GM12878 (cell line): ENCODE data around the gene DSE. TPM values are rescaled to one million over a fixed set of nuclear protein-coding genes. Genes with fewer than 3 reads are reported as not detected.

Experiments used
- ATAC-seq: fragments of 200-7000 bp; cut with Tn5 transposase; 3 replicates; pipeline ENCODE4 v1.9.1; 2020; ENCODE audit warnings: mild to moderate bottlenecking, moderate library complexity
- BruUV-seq: library from RNA; stranded (reverse); fragments of 400-500 nt; replicated peaks from 2 replicates; lab custom pipeline; 2021; lab: Mats Ljungman, UMichigan
- CTCF ChIA-PET: fragments of 300-600 bp; sonication (Branson Sonifier 250); formaldehyde crosslinking; extraction: SDS; loops from one replicate; lab custom pipeline; 2021; ENCODE audit warnings: inconsistent platforms; lab: Yijun Ruan, JAX
- POLR2A ChIA-PET: fragments of 350-600 bp; formaldehyde crosslinking; extraction: SDS; loops from one replicate; lab custom pipeline; 2021; ENCODE audit warnings: inconsistent platforms; lab: Charles Lee
- RAD21 ChIA-PET: fragments of 300-600 bp; sonication (Branson Sonifier 250); formaldehyde crosslinking; loops from one replicate; lab custom pipeline; 2023; ENCODE audit warnings: antibody characterized with exemption; ENCODE audit not compliant: unreplicated experiment; lab: Charles Lee
- SMC1A ChIA-PET: fragments of 300-600 bp; sonication (Branson Sonifier 250); formaldehyde crosslinking; loops from one replicate; lab custom pipeline; 2023; ENCODE audit not compliant: unreplicated experiment, uncharacterized antibody; lab: Charles Lee
- DNase-seq: peaks from one replicate; pipeline ENCODE4 v3.0.0-alpha.2; 2011; ENCODE audit warnings: low read depth, low spot score
- FAIRE-seq: peaks from 3 replicates; lab custom pipeline; 2011; peaks lifted over from hg19 to GRCh38; lab: Jason Lieb, UNC
- H2AFZ ChIP-seq: 2 replicates; pipeline ENCODE4 v1.6.0; 2011; ENCODE audit warnings: low read depth, low read length, control low read depth; ENCODE audit not compliant: control insufficient read depth
- H3K27ac ChIP-seq: 2 replicates; pipeline ENCODE4 v1.5.1; 2011; ENCODE audit warnings: control low read depth; ENCODE audit not compliant: control insufficient read depth, insufficient read depth
- H3K27me3 ChIP-seq, 2 experiments: replicated peaks in 1 of 2; 2 replicates each; pipeline versions ENCODE4 v1.6.0 to v1.6.1; 2011; ENCODE audit warnings: low read length in 1 of 2; ENCODE audit not compliant: control insufficient read depth in 2 of 2, insufficient read depth in 2 of 2
- H3K36me3 ChIP-seq, 2 experiments: 2 replicates each; pipeline ENCODE4 v1.5.1; 2011; ENCODE audit warnings: low read length in 1 of 2; ENCODE audit not compliant: control insufficient read depth in 2 of 2, insufficient read depth in 2 of 2
- H3K4me1 ChIP-seq: 2 replicates; pipeline ENCODE4 v1.6.1; 2011; ENCODE audit warnings: mild to moderate bottlenecking, low read length, moderate library complexity, mixed read lengths; ENCODE audit not compliant: control insufficient read depth, insufficient read depth
- H3K4me2 ChIP-seq: 2 replicates; pipeline ENCODE4 v1.6.0; 2011; ENCODE audit warnings: control low read depth; ENCODE audit not compliant: control insufficient read depth, insufficient read depth
- H3K4me3 ChIP-seq: fragments of 200-600 bp; sonication (generic); 2 replicates; pipeline ENCODE4 v1.5.1; 2016
- H3K79me2 ChIP-seq: 2 replicates; pipeline ENCODE4 v1.6.0; 2011; ENCODE audit warnings: low read length; ENCODE audit not compliant: control insufficient read depth, insufficient read depth
- H3K9ac ChIP-seq: 2 replicates; pipeline ENCODE4 v1.8.0; 2011; ENCODE audit warnings: low read length, control low read depth, mixed read lengths; ENCODE audit not compliant: control insufficient read depth, insufficient read depth
- H3K9me3 ChIP-seq: replicated peaks from 3 replicates; pipeline ENCODE4 v1.5.1; 2011; ENCODE audit warnings: mild to moderate bottlenecking, low read length; ENCODE audit not compliant: control insufficient read depth, insufficient read depth
- H4K20me1 ChIP-seq: 2 replicates; pipeline ENCODE4 v1.6.0; 2011; ENCODE audit not compliant: control insufficient read depth, insufficient read depth
- CBX3 ChIP-seq: fragments of 200-600 bp; sonication (generic); IDR thresholded peaks from 2 replicates; pipeline ENCODE4 v1.6.1; 2016; ENCODE audit warnings: low read depth, borderline replicate concordance
- CBX5 ChIP-seq: sonication (generic); IDR thresholded peaks from 2 replicates; pipeline ENCODE4 v1.6.1; 2016; ENCODE audit warnings: low read depth, moderate library complexity, mild to moderate bottlenecking, inconsistent platforms
- CEBPB ChIP-seq, 2 experiments: fragments of 150-350 bp in 1 of 2; IDR thresholded peaks; 2 replicates each; pipeline ENCODE4 v1.6.1; 2012 to 2014; ENCODE audit warnings: low read depth in 2 of 2, low read length in 2 of 2, borderline replicate concordance in 1 of 2, inconsistent platforms in 1 of 2
- IKZF2 ChIP-seq, 2 experiments: fragments of 450-650 bp; IDR thresholded peaks; 2 replicates each; pipeline ENCODE4 v1.6.1; 2017; ENCODE audit warnings: mild to moderate bottlenecking in 2 of 2, moderate library complexity in 2 of 2
- KDM1A ChIP-seq: fragments of 200-600 bp; sonication (generic); IDR thresholded peaks from 2 replicates; pipeline ENCODE4 v1.6.1; 2016; ENCODE audit warnings: borderline replicate concordance
- LARP7 ChIP-seq: fragments of 450-650 bp; IDR thresholded peaks from 2 replicates; pipeline ENCODE4 v1.6.1; 2017; ENCODE audit warnings: mild to moderate bottlenecking
- MTA3 ChIP-seq: IDR thresholded peaks from 2 replicates; pipeline ENCODE4 v1.6.1; 2012; ENCODE audit warnings: low read length, inconsistent platforms, borderline replicate concordance
- NR2F1 ChIP-seq: fragments of 450-650 bp; conservative IDR thresholded peaks from 2 replicates; pipeline ENCODE4 v1.6.1; 2017; ENCODE audit warnings: mild to moderate bottlenecking
- PAX5 ChIP-seq: IDR thresholded peaks from 2 replicates; pipeline ENCODE4 v1.6.1; 2011; ENCODE audit warnings: low read depth, low read length, borderline replicate concordance
- PML ChIP-seq: IDR thresholded peaks from 2 replicates; pipeline ENCODE4 v1.6.1; 2012; ENCODE audit warnings: low read length, inconsistent platforms
- SMARCA5 ChIP-seq: fragments of 450-650 bp; IDR thresholded peaks from 2 replicates; pipeline ENCODE4 v1.6.1; 2017; ENCODE audit warnings: mild to moderate bottlenecking
- SMC3 ChIP-seq: IDR thresholded peaks from 2 replicates; pipeline ENCODE4 v1.6.1; 2011; ENCODE audit warnings: low read length, improper control_type of control experiment, borderline replicate concordance
- SREBF1 ChIP-seq: IDR thresholded peaks from 2 replicates; pipeline ENCODE4 v1.6.1; 2012; ENCODE audit warnings: mild to moderate bottlenecking, low read length
- SUPT20H ChIP-seq: IDR thresholded peaks from 2 replicates; pipeline ENCODE4 v1.6.1; 2011; ENCODE audit warnings: low read depth, mild to moderate bottlenecking, low read length, moderate library complexity, borderline replicate concordance; ENCODE audit not compliant: control insufficient read depth
- YY1 ChIP-seq: IDR thresholded peaks from 2 replicates; pipeline ENCODE4 v1.6.1; 2011; ENCODE audit warnings: low read depth, mild to moderate bottlenecking, low read length
- ZNF274 ChIP-seq: IDR thresholded peaks from one replicate; pipeline ENCODE4 v1.8.0; 2011; ENCODE audit not compliant: insufficient read length, insufficient read depth
- WGBS: methylation state at CpG from one replicate; pipeline ENCODE4 v1.1.6; 2016; ENCODE audit warnings: low lambda C conversion rate; ENCODE audit not compliant: insufficient replicate concordance, insufficient coverage; ENCODE audit errors: missing lambda C conversion rate; 5-methylcytosine and 5-hydroxymethylcytosine counted together
- in situ Hi-C: fragments of 300-500 bp; cut with MboI; formaldehyde crosslinking; loops from 9 replicates; pipeline ENCODE4 v1.14.3; 2018; ENCODE audit warnings: mixed read lengths
- intact Hi-C: fragments of 100-400 bp; cut with micrococcal nuclease; formaldehyde crosslinking; loops from one replicate; pipeline ENCODE4 v1.14.2; 2022; ENCODE audit not compliant: unreplicated experiment
- polyA plus RNA-seq, 11 experiments: library from polyadenylated mRNA; depleted of rRNA in 4 of 11; unstranded in 6 of 11; stranded (reverse) in 5 of 11; fragments of >200 nt; fragmentation: Nextera tagmentation in 4 of 11; fragmentation: Illumina TruSeq in 1 of 11; extraction: Ambion mirVana in 4 of 11; extraction: Trizol in 1 of 11; gene quantifications; 1 replicate in 1 of 11; 2 replicates in 10 of 11; pipeline versions ENCODE4 v1.2.1 to v1.2.3, GENCODE V29; 2011 to 2016; ENCODE audit warnings: inconsistent platforms in 2 of 11, missing spikeins in 2 of 11, low read depth in 1 of 11
- total RNA-seq, 4 experiments: library from RNA; depleted of rRNA in 3 of 4; stranded (reverse); fragments of >200 nt in 3 of 4; fragmentation: Illumina TruSeq in 1 of 4; extraction: Trizol in 1 of 4; gene quantifications; 2 replicates each; pipeline versions ENCODE4 v1.2.1 to v1.2.3, GENCODE V29; 2013 to 2021
- TF ChIP-seq, protein P1 (sequence below), 3 experiments: IDR thresholded peaks in 2 of 3; conservative IDR thresholded peaks in 1 of 3; 2 replicates each; pipeline ENCODE4 v1.5.1; 2011; ENCODE audit warnings: low read depth in 3 of 3, low read length in 3 of 3, mild to moderate bottlenecking in 3 of 3, control low read depth in 2 of 3, moderate library complexity in 2 of 3, inconsistent platforms in 1 of 3, mixed read lengths in 1 of 3; ENCODE audit not compliant: control insufficient read depth in 2 of 3, insufficient read depth in 1 of 3; ENCODE audit errors: extremely low read depth in 1 of 3
- TF ChIP-seq, protein P2 (sequence below): fragments of 450-650 bp; IDR thresholded peaks from 2 replicates; pipeline ENCODE4 v1.6.1; 2017; ENCODE audit warnings: mild to moderate bottlenecking, low read depth, inconsistent platforms; ENCODE audit not compliant: poor library complexity, severe bottlenecking
- TF ChIP-seq, protein P3 (sequence below): fragments of 150-350 bp; IDR thresholded peaks from 2 replicates; pipeline ENCODE4 v1.6.1; 2014; ENCODE audit warnings: mild to moderate bottlenecking, low read depth, low read length

Gene DSE
- total and polyA plus RNA-seq, 10 of the 15 experiments (the other 5 are each of a cell fraction or from before 2014, with no cell fraction given) = 12.6 to 76.4 (median 43.0) TPM

GRCh38 chr6:116381000-116381399 is 10.3 kb downstream of the DSE start:
- ATAC-seq (no peak), FAIRE-seq (no peak), DNase-seq (no peak)
- Histone ChIP-seq H2AFZ (no peak overlapping the region), H3K4me1 (peaks cover 9% of the 10 kb centered on the region), H3K4me2 (no peak overlapping the region; the same call in 1 of the 2 replicates), H3K36me3 (peaks cover 0 to 6% of the 10 kb centered on the region in 2 experiments; a peak in 1 of 4 replicates), H3K9me3 (no peaks in the 10 kb centered on the region), H3K27ac (no peak overlapping the region), H3K27me3 (no peaks in the 10 kb centered on the region), H3K9ac (no peak overlapping the region), H4K20me1 (no peaks in the 10 kb centered on the region), H3K4me3 (no peak overlapping the region), H3K79me2 (peaks cover 86% of the 10 kb centered on the region)
- SMC1A ChIA-PET = interaction anchor here (1.4 kb wide), 1 partner anchor 29 kb away, joined by 3 read pairs; no protein-coding TSS in a partner anchor
- POLR2A ChIA-PET = interaction anchor here (1.0 kb wide), 1 partner anchor 24 kb away, joined by 3 read pairs; no protein-coding TSS in a partner anchor
- BruUV-seq = no TSS peak
- TF ChIP-seq CEBPB (IDR thresholded peaks at IDR 0.05; ENCODE audit: borderline replicate concordance in 1 of 2, low read depth in 2 of 2, low read length in 2 of 2) (no peak), SREBF1 (no peak), LARP7 (no peak), MTA3 (no peak), PML (no peak), YY1 (no peak), ZNF274 (no peak), SMARCA5 (no peak), KDM1A (no peak), NR2F1 (no peak), CBX5 (no peak), PAX5 (no peak), SMC3 (no peak), IKZF2 (IDR thresholded peaks at IDR 0.05) (no peak), CBX3 (no peak), SUPT20H (no peak)
- TF ChIP-seq, protein P1, sequence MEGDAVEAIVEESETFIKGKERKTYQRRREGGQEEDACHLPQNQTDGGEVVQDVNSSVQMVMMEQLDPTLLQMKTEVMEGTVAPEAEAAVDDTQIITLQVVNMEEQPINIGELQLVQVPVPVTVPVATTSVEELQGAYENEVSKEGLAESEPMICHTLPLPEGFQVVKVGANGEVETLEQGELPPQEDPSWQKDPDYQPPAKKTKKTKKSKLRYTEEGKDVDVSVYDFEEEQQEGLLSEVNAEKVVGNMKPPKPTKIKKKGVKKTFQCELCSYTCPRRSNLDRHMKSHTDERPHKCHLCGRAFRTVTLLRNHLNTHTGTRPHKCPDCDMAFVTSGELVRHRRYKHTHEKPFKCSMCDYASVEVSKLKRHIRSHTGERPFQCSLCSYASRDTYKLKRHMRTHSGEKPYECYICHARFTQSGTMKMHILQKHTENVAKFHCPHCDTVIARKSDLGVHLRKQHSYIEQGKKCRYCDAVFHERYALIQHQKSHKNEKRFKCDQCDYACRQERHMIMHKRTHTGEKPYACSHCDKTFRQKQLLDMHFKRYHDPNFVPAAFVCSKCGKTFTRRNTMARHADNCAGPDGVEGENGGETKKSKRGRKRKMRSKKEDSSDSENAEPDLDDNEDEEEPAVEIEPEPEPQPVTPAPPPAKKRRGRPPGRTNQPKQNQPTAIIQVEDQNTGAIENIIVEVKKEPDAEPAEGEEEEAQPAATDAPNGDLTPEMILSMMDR (IDR thresholded peaks at IDR 0.05 in 2 of 3, conservative IDR thresholded peaks at IDR 0.05 in 1 of 3; ENCODE audit: control insufficient read depth in 2 of 3, extremely low read depth in 1 of 3, insufficient read depth in 1 of 3, low read depth in 3 of 3, low read length in 3 of 3) = no peak
- TF ChIP-seq, protein P2, sequence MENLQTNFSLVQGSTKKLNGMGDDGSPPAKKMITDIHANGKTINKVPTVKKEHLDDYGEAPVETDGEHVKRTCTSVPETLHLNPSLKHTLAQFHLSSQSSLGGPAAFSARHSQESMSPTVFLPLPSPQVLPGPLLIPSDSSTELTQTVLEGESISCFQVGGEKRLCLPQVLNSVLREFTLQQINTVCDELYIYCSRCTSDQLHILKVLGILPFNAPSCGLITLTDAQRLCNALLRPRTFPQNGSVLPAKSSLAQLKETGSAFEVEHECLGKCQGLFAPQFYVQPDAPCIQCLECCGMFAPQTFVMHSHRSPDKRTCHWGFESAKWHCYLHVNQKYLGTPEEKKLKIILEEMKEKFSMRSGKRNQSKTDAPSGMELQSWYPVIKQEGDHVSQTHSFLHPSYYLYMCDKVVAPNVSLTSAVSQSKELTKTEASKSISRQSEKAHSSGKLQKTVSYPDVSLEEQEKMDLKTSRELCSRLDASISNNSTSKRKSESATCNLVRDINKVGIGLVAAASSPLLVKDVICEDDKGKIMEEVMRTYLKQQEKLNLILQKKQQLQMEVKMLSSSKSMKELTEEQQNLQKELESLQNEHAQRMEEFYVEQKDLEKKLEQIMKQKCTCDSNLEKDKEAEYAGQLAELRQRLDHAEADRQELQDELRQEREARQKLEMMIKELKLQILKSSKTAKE = no peak
- TF ChIP-seq, protein P3, sequence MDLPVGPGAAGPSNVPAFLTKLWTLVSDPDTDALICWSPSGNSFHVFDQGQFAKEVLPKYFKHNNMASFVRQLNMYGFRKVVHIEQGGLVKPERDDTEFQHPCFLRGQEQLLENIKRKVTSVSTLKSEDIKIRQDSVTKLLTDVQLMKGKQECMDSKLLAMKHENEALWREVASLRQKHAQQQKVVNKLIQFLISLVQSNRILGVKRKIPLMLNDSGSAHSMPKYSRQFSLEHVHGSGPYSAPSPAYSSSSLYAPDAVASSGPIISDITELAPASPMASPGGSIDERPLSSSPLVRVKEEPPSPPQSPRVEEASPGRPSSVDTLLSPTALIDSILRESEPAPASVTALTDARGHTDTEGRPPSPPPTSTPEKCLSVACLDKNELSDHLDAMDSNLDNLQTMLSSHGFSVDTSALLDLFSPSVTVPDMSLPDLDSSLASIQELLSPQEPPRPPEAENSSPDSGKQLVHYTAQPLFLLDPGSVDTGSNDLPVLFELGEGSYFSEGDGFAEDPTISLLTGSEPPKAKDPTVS = no peak
- in situ Hi-C loops (no loop called here), intact Hi-C loops (no loop called here)
- RAD21 ChIA-PET = interaction anchor here (1.7 kb wide), 1 partner anchor 12 kb away, joined by 4 read pairs; no protein-coding TSS in a partner anchor
- WGBS = 65% methylated on average over 3 of the region's 3 CpGs
- CTCF ChIA-PET = no interaction called here
